H1 (cell line): ENCODE results near the gene MRPL52. TPM values are rescaled to one million over a fixed set of nuclear protein-coding genes. Genes with fewer than 3 reads are reported as not detected.

Experiments
- ASH2L ChIP-seq: fragments of 200-600, 300-600 bp; sonication (generic); IDR thresholded peaks from one replicate; pipeline ENCODE4 v1.7.1; 2017; ENCODE audit warnings: low read length
- BACH1 ChIP-seq: IDR thresholded peaks from 2 replicates; pipeline ENCODE4 v1.6.1; 2012; ENCODE audit warnings: low read length, improper control_type of control experiment
- CHD2 ChIP-seq: IDR thresholded peaks from 2 replicates; pipeline ENCODE4 v1.6.1; 2012; ENCODE audit warnings: low read length, improper control_type of control experiment
- CREB1 ChIP-seq: IDR thresholded peaks from 2 replicates; pipeline ENCODE4 v1.6.1; 2012; ENCODE audit warnings: inconsistent platforms
- EGR1 ChIP-seq: IDR thresholded peaks from 2 replicates; pipeline ENCODE4 v1.6.1; 2011; ENCODE audit warnings: low read depth, low read length, borderline replicate concordance
- EP300 ChIP-seq, 2 experiments: IDR thresholded peaks; 1 replicate in 1 of 2; 2 replicates in 1 of 2; pipeline ENCODE4 v1.6.1; 2011 to 2012; ENCODE audit warnings: low read depth in 2 of 2, low read length in 2 of 2, mild to moderate bottlenecking in 2 of 2, borderline replicate concordance in 1 of 2, inconsistent platforms in 1 of 2, moderate library complexity in 1 of 2
- EZH2 ChIP-seq: fragments of 200-600 bp; sonication (generic); IDR thresholded peaks from 2 replicates; pipeline ENCODE4 v1.7.1; 2012; ENCODE audit warnings: low read depth, mild to moderate bottlenecking, moderate library complexity, low read length, inconsistent platforms; ENCODE audit not compliant: severe bottlenecking
- HDAC2 ChIP-seq, 2 experiments: fragments of 300-600 bp in 1 of 2; sonication (generic) in 1 of 2; IDR thresholded peaks; 2 replicates each; pipeline ENCODE4 v1.6.1; 2011 to 2012; ENCODE audit warnings: low read depth in 2 of 2, low read length in 2 of 2, mild to moderate bottlenecking in 2 of 2, moderate library complexity in 2 of 2, borderline replicate concordance in 1 of 2, inconsistent platforms in 1 of 2
- JUN ChIP-seq: IDR thresholded peaks from 2 replicates; pipeline ENCODE4 v1.6.1; 2011; ENCODE audit warnings: low read depth, mild to moderate bottlenecking, improper control_type of control experiment, low read length
- KDM4A ChIP-seq: IDR thresholded peaks from one replicate; pipeline ENCODE4 v1.7.1; 2012; ENCODE audit warnings: low read depth, mild to moderate bottlenecking, moderate library complexity, low read length, inconsistent platforms; ENCODE audit not compliant: severe bottlenecking
- KDM5A ChIP-seq: fragments of 200-600 bp; IDR thresholded peaks from 2 replicates; pipeline ENCODE4 v1.7.1; 2012; ENCODE audit warnings: mild to moderate bottlenecking, low read length, inconsistent platforms, mixed read lengths
- MAFK ChIP-seq: IDR thresholded peaks from 2 replicates; pipeline ENCODE4 v1.6.1; 2012; ENCODE audit warnings: low read depth, mild to moderate bottlenecking, improper control_type of control experiment, low read length
- PHF8 ChIP-seq: fragments of 200-600 bp; sonication (generic); conservative IDR thresholded peaks from 2 replicates; pipeline ENCODE4 v1.7.1; 2012; ENCODE audit warnings: low read depth, mild to moderate bottlenecking, inconsistent platforms, low read length, moderate library complexity
- POLR2A ChIP-seq, 2 experiments: IDR thresholded peaks; 1 replicate in 1 of 2; 2 replicates in 1 of 2; pipeline ENCODE4 v1.6.1; 2011; ENCODE audit warnings: low read depth in 2 of 2, low read length in 2 of 2, mild to moderate bottlenecking in 2 of 2; ENCODE audit errors: control extremely low read depth in 1 of 2
- POLR2AphosphoS5 ChIP-seq: IDR thresholded peaks from 2 replicates; pipeline ENCODE4 v1.6.1; 2011; ENCODE audit warnings: low read depth, low read length
- RNF2 ChIP-seq: fragments of 200-900, 300-1000 bp; sonication (generic); IDR thresholded peaks from 2 replicates; pipeline ENCODE4 v1.7.1; 2016; ENCODE audit warnings: borderline replicate concordance, low read depth, mild to moderate bottlenecking, antibody characterized with exemption, low read length; ENCODE audit not compliant: poor library complexity, severe bottlenecking; ENCODE audit errors: missing control alignments
- SIN3A ChIP-seq, 2 experiments: IDR thresholded peaks in 1 of 2; conservative IDR thresholded peaks in 1 of 2; 2 replicates each; pipeline ENCODE4 v1.6.1; 2011 to 2012; ENCODE audit warnings: low read length in 2 of 2, improper control_type of control experiment in 1 of 2, low read depth in 1 of 2, mild to moderate bottlenecking in 1 of 2
- SP4 ChIP-seq: IDR thresholded peaks from 2 replicates; pipeline ENCODE4 v1.6.1; 2012; ENCODE audit warnings: low read length, inconsistent platforms
- SRF ChIP-seq: IDR thresholded peaks from 2 replicates; pipeline ENCODE4 v1.6.1; 2011; ENCODE audit warnings: mild to moderate bottlenecking, low read depth, low read length, moderate library complexity
- TAF1 ChIP-seq: IDR thresholded peaks from 2 replicates; pipeline ENCODE4 v1.6.1; 2011; ENCODE audit warnings: mild to moderate bottlenecking, low read depth, low read length
- TBP ChIP-seq: IDR thresholded peaks from 2 replicates; pipeline ENCODE4 v1.6.1; 2011; ENCODE audit warnings: low read depth, low read length, improper control_type of control experiment
- YY1 ChIP-seq: IDR thresholded peaks from 2 replicates; pipeline ENCODE4 v1.6.1; 2011; ENCODE audit warnings: low read depth, mild to moderate bottlenecking, low read length
- polyA plus RNA-seq, 7 experiments: library from polyadenylated mRNA; depleted of rRNA in 3 of 7; stranded (reverse) in 5 of 7; unstranded in 2 of 7; fragments of >200 nt in 5 of 7; fragments of 200-250 nt in 2 of 7; gene quantifications; 1 replicate in 5 of 7; 2 replicates in 1 of 7; 4 replicates in 1 of 7; pipeline versions ENCODE4 v1.2.1 to v1.2.3, GENCODE V29; 2011 to 2013; ENCODE audit warnings: missing spikeins in 2 of 7, mixed read lengths in 2 of 7
- total RNA-seq: library from RNA; stranded (reverse); fragmentation: NEBNext Ultra II Directional; extraction: Animal tissue kit (Norgen Biotek cat#: 25700); gene quantifications from 2 replicates; pipeline ENCODE4 v1.2.1, GENCODE V29; 2021
- TF ChIP-seq, protein P1 (sequence below): IDR thresholded peaks from 2 replicates; pipeline ENCODE4 v1.6.1; 2012; ENCODE audit warnings: inconsistent platforms

The MRPL52 gene
- total and polyA plus RNA-seq, 2 of the 8 experiments (the other 6 are each of a cell fraction or from before 2014, with no cell fraction given): 70.5 to 176 TPM

- no peak for TF ChIP-seq JUN
- TF ChIP-seq SRF: no peak
- TF ChIP-seq EZH2: no peak
- TF ChIP-seq RNF2: no peak
- 0 out of 3 replicates have a peak, but pooled peaks of 1 of the 2 experiments have one; percentile 29 for TF ChIP-seq EP300 (IDR thresholded peaks at IDR 0.05; ENCODE audit: borderline replicate concordance in 1 of 2, low read depth in 2 of 2, low read length in 2 of 2)
- peak; percentile 73 for TF ChIP-seq KDM4A
- TF ChIP-seq TAF1: peak; percentile 60; the same call in 1 of the 2 replicates
- no peak for TF ChIP-seq SP4
- TF ChIP-seq POLR2A (IDR thresholded peaks at IDR 0.05; ENCODE audit: control extremely low read depth in 1 of 2, low read depth in 2 of 2, low read length in 2 of 2): peak in 1 of 2 experiments; percentile 61; a peak in 2 of 3 replicates
- peak; percentile 72; the same call in 1 of the 2 replicates for TF ChIP-seq KDM5A
- TF ChIP-seq SIN3A (conservative IDR thresholded peaks at IDR 0.05 in 1 of 2, IDR thresholded peaks at IDR 0.05 in 1 of 2; ENCODE audit: low read depth in 1 of 2, low read length in 2 of 2): peak in 1 of 2 experiments; percentile 43; a peak in 1 of 4 replicates
- peak; percentile 99 for TF ChIP-seq YY1
- TF ChIP-seq MAFK: no peak
- TF ChIP-seq TBP: 0 out of 2 replicates have a peak, but pooled peaks have one; percentile 12
- TF ChIP-seq CHD2: peak; percentile 48; the same call in 1 of the 2 replicates
- peak; percentile 63 to 82; a peak in 2 of 4 replicates for TF ChIP-seq HDAC2 (IDR thresholded peaks at IDR 0.05; ENCODE audit: borderline replicate concordance in 1 of 2, low read depth in 2 of 2, low read length in 2 of 2)
- TF ChIP-seq BACH1: peak; percentile 82
- no peak for TF ChIP-seq EGR1
- TF ChIP-seq PHF8: peak; percentile 74
- no peak for TF ChIP-seq CREB1
- TF ChIP-seq ASH2L: peak; percentile 82
- TF ChIP-seq POLR2AphosphoS5: peak; percentile 22; the same call in 1 of the 2 replicates
- TF ChIP-seq, protein P1, sequence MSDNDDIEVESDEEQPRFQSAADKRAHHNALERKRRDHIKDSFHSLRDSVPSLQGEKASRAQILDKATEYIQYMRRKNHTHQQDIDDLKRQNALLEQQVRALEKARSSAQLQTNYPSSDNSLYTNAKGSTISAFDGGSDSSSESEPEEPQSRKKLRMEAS: peak; percentile 22; the same call in 1 of the 2 replicates
These were observed at the start of gene MRPL52 (continued) for GRCh38 chr14:22829661-22830442.
